Breast epithelium (tissue), 3 donors: ENCODE data around the gene TSPAN12.
"Not testable (repeated sequence)": the region's sequence is repeated elsewhere in the genome, so short reads cannot be mapped to it uniquely, and the experiment has no call there.

Source experiments
- POLR2A ChIP-seq: fragments of 450-650 bp; IDR thresholded peaks from one replicate; pipeline ENCODE4 v1.6.1; 2016; ENCODE audit warnings: antibody characterized with exemption, mild to moderate bottlenecking, moderate library complexity
- TF ChIP-seq, protein P1 (sequence below), 3 donors: fragments of 450-650 bp; IDR thresholded peaks; one replicate each; pipeline ENCODE4 v1.5.1; 2016 to 2017; ENCODE audit warnings: antibody characterized with exemption in 3 of 3, mild to moderate bottlenecking in 3 of 3, moderate library complexity in 3 of 3

DNA sequence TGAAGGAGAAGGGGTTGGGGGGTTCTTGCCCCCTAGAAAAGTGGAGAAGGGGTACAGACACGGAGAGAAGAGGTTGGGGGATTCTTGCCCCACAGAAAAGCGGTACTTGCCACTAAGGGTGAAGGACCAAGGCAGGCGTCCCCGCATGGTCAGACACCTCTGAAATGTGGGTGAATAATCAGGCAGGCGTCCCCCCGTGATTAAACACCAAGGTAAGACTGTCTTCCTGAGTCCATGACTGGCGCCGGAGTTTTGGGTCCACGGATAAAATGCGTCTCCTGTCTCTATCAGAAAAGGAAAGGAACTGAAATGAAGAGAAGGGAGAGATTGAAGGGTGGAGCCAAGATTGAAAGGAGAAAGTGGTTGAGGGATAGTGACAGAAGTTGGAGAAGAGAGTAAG lies 76.0 kb downstream of the TSPAN12 start:
- TF ChIP-seq, protein P1, sequence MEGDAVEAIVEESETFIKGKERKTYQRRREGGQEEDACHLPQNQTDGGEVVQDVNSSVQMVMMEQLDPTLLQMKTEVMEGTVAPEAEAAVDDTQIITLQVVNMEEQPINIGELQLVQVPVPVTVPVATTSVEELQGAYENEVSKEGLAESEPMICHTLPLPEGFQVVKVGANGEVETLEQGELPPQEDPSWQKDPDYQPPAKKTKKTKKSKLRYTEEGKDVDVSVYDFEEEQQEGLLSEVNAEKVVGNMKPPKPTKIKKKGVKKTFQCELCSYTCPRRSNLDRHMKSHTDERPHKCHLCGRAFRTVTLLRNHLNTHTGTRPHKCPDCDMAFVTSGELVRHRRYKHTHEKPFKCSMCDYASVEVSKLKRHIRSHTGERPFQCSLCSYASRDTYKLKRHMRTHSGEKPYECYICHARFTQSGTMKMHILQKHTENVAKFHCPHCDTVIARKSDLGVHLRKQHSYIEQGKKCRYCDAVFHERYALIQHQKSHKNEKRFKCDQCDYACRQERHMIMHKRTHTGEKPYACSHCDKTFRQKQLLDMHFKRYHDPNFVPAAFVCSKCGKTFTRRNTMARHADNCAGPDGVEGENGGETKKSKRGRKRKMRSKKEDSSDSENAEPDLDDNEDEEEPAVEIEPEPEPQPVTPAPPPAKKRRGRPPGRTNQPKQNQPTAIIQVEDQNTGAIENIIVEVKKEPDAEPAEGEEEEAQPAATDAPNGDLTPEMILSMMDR (IDR thresholded peaks at IDR 0.05), result not testable (repeated sequence)
- not testable (repeated sequence) for TF ChIP-seq POLR2A
